ENCODE measurements around the gene ARHGAP42. TPM values are rescaled to one million over a fixed set of nuclear protein-coding genes. Genes with fewer than 3 reads are reported as not detected.
"Not testable (repeated sequence)": the region's sequence is repeated elsewhere in the genome, so short reads cannot be mapped to it uniquely, and the experiment has no call there.

ARHGAP42 gene
- polyA plus RNA-seq, 3 donors: 24.8 to 28.9 (median 25.1) TPM

DNA sequence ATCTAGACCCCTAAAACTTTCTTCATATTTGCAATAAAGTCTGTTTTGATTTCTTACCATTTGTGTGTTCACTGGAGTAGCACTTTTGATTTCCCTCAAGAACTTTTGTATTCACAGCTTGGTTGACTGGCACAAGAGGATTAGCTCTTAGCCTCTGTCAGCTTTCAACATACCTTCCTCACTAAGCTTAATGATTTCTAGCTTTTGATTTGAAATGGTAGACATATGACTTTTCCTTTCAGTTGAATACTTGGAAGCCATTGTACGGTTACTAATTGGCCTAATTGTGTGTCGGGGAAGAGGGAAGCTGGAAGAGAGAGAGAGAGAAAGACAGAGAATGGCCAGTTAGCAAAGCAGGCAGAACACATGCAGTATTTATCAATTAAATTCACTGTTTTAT is 180.5 kb downstream of the ARHGAP42 start:
- DNase-seq: no peak

DNA sequence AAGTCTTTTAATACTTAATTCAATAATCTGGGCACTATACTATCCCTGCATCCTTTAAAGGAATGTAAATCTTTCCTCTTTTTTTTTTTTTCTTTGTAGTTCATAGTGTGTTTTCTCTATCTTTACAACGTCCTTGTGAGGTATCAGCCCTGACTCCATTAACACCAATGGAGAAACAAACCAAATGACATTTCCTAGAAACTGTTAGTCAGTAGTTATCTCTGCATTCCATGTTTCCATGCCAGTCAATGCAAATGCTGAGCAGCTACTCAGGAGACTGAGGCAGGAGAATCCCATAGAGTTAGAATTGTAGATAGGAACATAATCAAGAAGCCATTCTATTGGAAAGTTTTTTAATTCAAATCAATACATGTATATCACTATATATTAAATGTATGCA is 182.2 kb downstream of the ARHGAP42 start:
- DNase-seq: no peak

DNA sequence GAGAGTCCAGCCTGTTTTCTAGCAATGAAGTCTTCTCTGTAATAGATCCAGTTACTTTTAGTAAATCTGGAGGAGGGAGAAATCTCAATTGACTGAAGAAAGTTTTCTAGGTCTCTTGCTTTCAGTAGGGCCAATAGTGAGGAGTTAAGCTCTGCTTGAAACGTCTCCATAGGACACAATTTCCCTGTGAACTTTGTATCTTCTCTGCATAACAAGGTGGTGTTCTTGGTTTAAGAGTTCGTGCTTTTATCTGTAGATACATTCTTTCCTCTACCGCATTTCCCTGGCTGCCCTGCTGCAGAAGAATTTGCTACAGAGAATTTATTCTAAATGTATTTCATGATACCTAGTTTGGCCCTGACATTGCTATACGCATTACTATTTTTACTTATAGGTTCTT is 183.1 kb downstream of the ARHGAP42 start:
- DNase-seq: no peak

DNA sequence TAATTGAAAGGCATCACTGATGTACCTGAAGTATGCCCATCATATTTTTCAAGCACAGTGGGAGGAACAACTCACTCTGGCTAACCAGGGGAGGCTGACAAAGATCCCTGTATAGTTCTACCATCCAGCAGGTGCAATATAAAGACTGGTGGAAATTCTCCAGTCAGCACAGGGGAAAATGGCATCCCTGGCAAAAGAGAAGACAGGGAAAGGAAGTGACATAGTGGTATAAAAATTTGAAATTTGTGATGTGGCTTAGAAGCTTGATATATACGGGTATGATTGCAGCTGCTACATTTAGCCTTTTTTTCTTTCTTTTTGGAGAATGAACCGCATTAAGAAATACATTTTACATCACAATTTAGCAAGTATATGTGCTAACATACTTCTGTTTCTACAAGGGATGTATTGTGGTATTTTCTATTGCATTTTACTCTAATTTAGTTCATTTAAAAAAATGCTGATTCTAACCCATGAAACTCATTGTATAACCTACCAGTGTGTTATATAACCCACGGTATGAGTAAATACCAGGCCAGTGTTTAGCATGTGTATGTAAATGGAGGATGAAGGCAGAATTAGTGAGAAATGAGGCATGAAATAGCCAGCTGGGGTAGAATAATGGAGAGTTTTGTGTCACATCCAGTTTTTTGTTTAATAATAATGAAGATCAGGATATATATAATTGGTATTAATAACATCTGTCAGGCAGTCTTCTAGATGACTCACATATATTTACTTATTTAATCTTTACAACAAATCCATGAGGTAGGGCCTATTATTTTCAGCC is 186.1 kb downstream of the ARHGAP42 start:
- DNase-seq: no peak

DNA sequence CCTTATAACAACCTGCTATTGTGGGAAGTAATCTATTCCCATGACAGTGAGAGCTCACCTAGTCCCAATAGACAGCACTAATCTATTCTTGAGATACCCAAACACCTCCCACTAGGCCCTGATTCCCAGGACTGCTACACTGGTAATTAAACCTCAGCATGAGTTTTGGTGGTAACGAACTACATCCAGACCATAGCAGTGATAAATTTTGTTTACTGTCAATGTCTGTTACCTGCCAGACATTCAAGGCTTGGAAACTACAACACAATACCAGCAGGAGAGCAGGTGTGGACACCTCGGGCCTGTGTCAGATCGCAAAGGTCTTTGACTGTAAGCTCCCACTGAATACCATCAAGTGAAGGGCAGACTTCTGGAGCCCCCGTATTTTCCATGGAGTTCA is 187.1 kb downstream of the ARHGAP42 start:
- no peak for DNase-seq

DNA sequence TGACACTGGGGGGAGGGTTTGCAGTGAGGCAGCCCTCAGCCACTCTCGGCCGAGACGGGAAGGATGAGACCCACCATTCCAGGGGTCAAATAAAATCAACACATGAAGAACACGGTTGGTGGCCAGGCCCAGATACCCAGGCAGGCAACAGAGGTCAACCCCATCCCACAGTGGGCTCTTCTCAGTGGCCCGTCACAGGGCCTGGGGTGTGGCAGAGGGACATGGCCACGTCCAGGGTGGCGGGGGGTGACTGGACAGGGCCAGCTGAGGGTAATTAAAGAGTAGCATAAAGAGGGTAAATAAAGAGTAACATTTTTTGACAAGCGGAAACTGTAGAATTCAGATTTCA is 188.4 kb downstream of the ARHGAP42 start:
- DNase-seq: no peak

DNA sequence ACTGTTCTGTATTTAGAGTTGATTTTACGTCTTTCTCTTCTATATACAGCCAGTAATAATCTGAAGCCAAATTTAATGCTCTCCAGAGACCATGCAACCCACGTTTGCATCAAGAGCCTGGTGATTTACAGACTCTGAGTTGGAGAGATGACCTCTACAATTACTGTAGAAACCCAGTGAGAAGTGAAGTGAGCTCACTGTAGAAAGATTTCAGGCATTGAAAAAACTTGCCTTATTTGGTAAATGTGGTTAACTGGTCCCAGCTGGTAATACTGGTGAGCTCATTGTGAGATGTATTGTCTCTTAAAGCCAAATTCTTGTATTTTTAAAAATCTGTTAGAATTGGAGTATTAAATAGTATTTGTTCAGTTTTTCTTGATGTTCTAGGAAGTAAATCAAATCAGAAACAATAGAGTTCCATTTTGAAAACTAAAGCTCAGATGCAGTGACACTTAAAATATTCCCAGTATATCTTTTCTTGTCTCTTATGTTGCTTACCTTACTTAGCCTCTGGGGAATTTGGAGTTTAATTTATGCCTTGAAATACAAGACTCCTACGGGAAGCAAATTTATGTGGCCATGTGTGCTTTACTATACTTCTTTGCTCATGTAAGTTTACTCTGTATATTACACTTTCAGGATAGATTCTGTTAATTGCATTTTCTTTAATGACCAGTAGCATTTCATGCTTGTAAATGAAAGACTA is 189.9 kb downstream of the ARHGAP42 start:
- peak; percentile 88 for DNase-seq

DNA sequence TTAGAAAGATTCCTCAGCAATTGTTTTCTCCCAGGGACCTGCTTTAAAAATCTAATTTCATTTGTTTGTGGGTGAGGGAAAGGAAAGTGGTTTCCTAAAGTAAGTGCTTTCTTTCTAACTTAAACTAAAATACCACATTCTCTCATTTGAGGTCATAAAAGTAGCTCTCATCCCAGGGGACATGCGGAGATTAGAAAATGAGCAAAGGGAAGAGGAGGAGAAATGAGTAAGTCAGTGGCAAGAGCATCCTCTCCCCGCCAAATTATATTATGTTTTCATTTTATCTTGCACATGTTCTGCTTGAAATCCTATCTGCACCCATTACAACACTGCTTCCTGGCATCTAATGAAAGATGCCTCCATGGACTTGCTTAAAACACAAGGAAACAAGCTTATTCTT is 191.4 kb downstream of the ARHGAP42 start:
- no peak for DNase-seq

DNA sequence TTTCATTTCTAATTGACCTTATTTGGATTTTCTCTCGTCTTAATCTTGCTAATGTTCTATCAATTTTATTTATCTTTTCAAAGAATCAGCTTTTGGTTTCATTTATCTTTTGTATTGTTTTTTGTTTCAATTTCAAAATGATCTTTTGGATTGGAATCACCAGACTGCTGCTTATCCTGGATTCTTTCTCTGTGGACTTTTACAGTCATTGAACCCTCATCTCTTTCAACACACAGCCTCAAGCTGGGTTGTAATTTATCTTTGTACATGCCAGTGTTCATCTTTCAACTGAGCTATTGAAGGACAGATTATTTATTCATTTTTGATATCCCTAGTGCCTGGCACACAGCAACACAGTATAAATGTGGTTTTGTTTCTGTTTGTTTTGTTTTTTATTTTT is 195.9 kb downstream of the ARHGAP42 start:
- no peak for DNase-seq

DNA sequence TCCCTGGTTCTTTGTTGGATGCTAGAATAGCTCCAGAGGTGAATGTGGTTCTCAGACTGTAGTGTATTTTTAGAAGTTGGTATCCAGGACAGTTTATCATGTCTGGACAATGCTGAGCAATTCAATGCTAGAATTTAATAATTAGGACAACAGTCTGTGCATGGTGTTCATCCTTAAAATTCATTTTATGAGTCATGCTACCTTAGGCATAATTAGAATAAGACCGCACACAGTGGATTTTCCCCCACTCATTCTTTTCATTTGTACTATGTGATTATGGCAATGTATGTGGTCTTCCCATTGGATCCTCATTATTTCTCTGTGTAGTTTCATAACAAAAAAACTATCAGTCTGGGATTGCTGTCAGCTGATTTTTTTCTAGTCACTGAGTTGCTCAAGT is 196.7 kb downstream of the ARHGAP42 start:
- no peak for DNase-seq

DNA sequence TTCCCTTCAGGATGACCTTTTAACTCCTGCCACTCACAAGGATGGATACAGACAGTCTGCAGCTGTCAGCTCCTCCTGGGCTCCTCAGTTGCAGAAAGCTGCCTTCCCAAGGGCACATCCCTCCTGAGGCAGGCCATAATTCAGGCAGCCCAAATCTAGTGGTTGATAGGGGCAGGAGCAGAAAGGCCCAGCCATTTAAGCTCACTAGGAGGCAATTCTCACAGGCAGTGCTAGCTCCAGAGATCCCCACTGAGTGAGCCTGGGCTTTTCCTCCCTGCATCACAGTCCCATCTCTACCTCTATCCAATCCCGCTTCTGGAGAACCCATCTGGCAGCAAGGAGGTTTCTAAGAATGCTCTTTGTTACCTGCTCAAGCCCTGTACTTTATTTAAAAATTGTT is 200.6 kb downstream of the ARHGAP42 start:
- DNase-seq: no peak

DNA sequence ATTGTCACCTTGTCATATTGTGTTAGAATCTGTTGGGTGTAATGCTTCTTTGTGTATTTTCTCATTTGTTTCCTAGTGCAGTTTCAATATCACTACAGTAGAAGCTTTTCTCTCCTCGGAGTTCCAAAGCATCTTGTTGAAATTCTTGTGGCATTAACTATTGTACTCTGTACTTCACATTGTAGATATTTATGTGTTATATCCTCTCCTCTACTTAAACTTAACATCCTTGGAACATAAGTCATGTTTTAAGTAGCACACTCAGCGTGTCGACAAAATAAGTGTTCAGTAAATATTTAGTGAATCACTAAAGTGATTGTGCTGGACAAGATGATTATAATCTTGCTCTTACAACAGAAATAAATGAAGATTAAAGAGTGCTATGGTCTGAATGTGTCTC is 201.7 kb downstream of the ARHGAP42 start:
- DNase-seq: no peak

DNA sequence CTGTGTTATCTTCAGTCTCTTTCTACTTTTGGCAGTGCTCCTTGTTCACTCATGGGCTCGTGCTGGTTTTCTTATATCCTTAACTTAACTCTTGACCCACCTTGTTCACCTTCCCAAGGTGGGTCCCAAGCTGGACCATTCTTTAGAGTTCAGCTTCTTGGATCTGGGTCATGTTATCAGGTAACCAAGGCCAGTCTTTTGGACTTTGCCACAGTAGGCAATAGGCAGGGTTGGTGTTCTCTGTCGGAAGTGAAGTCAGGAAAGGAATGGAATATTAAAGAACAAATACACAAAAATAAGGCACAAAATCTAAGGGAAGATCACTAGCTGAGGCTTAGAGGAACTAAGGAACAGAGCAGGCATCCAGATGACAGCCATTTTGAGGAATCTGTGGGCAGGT is 202.7 kb downstream of the ARHGAP42 start:
- DNase-seq: no peak

DNA sequence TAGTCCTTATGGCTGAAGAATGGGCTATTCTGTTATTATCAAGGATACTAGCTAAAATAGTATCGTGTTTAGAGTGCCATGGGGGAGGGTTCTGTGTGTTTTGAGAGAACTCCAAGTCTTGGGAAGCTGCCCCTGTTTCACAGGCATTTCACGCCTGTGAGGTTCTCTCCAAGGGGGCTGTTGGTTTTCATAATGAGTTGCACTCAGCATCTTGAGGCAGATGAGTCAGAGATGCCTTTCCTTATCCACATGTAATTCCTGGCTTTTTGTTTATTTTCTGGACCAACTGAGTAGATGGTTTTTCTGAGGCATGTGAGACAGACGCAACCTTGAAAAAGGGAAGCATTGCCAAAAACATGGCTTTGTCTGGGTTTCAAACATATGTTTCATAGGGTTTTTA is 203.7 kb downstream of the ARHGAP42 start:
- DNase-seq: no peak

DNA sequence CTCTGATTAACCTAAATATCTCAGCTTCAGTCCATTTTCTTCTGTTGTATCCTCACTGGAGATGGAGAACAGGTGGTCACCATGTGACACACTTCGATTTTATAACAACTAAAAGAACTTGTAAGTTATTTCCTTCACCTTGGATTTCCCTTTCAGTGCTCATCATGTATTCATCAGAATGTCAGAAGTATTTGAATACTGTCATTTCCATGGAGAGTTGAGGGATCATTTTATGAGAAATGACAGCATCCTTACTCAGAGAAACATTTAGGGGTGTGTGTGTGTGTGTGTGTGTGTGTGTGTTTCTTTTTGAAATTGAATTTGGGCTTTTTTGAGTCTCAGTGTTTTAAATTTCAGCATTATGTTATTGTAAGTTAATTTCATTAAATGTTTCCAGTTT is 205.8 kb downstream of the ARHGAP42 start:
- DNase-seq: no peak

DNA sequence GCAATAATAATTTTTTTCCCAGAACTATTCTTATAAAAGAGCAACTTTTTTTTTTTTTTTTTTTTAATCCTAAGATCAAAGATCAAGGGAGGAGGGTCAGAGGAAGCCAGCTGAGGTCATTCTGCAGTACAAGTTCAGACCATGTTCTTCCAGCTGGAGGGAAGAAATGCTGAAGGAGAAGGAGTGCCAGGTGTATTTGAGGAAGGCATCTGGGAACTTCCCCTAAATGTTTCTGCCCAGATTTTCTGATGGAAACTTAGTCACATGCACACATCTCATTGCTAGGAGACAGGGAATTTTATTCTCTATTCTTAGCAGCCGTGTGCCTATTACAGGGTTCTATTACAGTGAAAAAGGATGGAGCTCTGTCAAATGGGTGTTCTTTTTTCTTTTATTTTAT is 208.4 kb downstream of the ARHGAP42 start:
- no peak for DNase-seq

DNA sequence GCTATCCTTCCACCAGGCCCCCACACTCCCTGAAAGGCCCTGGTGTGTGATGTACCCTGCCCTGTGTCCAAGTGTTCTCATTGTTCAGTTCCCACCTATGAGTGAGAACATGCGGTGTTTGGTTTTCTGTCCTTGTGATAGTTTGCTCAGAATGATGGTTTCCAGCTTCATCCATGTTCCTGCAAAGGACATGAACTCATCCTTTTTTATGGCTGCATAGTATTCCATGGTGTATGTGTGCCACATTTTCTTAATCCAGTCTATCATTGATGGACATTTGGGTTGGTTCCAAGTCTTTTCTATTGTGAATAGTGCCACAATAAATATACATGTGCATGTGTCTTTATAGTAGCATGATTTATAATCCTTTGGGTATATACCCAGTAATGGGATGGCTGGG is 208.9 kb downstream of the ARHGAP42 start:
- not testable (repeated sequence) for DNase-seq

DNA sequence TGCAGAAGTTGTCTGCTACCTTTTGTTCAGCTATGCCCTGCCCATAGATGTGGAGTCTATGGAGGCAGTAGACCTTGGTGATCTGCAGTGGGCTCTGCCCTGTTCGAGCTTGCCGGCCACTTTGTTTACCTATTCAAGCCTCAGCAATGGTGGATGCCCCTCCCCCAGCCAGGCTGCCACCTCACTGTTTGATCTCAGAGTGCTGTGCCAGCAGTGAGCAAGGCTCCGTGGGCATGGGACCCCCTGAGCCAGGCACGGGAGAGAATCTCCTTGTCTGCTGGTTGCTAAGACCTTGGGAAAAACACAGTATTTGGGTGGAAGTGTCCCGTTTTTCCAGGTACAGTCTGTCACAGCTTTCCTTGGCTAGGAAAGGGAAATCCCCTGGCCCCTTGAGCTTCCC is 214.4 kb downstream of the ARHGAP42 start:
- DNase-seq: not testable (repeated sequence)

DNA sequence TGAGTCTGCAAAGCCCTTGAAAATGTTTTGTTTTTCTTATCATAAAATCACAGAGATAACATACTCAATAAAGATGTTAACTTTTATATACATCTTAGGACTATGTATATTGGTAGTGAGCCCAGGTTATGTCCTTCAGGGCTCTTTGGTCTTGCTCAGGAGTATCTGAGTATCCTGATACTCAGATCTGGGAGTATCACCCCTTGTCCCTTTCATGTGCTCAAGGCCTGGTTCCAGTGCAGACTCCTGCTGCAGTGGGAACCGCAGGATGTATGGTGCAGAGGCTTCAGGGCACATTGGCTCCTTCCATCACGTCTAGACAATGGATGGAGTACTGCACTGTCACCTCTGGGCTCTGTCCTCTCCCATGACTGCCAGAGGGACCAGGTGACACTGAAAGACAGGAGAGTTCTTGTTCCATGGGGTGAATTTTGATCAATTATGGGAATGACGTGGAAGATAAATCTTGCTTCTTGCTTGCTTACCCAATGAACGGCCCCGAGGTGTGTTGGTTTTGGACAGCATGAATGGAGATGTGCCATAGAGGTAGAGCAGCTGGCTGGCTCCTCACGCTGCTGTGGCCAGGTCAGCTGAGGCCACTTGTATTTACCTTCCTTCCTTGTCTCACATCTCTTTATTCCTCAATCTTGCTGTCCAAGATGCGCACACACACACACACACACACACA is 215.5 kb downstream of the ARHGAP42 start:
- no peak for DNase-seq

DNA sequence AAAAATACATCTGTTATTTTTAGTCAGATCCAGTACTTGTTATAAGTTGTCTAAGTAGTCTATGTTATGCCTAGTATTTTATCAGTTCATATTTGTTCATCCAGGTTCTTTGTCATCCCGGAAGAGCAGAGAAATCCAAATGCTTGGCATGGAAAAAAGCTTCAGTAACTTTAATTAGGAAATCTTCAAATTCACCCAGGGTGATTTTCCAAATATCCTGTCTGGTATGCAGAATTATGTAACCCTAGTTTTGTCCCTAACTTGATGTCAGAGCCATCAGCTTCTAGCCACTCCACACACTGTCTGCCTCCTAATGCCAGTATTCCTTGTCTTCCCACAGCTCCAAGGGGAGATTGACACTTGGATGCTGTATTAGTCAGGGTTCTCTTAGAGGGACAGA is 216.2 kb downstream of the ARHGAP42 start:
- no peak for DNase-seq

DNA sequence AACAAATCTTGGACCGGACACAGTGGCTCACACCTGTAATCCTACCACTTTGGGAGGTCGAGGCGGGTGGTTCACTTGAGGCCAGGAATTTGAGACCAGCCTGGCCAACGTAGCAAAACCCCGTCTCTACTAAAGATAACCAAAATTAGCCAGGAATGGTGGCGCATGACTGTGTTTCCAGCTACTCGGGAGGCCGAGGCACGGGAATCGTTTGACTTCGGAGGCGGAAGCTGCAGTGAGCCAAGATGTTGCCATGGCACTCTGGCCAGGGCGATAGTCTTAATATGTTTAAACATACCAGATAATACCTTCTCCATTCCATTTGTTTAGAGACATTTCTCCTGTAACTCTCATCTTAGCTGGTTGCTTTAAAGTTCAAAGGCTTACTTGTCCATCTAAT is 218.6 kb downstream of the ARHGAP42 start:
- DNase-seq: no peak

DNA sequence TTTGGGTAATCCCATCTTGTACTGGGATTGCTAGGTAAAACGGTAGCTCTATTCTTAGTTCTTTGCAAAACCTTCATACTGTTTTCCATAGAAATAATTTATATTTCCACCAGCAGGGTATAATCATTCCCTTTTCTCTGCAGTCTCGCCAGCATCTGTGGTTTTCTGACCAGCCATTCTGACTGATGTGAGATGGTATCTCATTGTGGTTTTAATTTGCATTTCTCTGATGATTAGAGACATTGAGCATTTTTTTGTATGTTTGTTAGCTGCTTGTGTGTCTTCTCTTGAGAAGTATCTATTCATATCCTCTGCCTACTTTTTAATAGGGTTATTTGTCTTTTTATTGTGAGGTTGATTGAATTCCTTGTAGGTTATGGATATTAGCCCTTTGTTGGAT is 221.7 kb downstream of the ARHGAP42 start:
- no peak for DNase-seq

DNA sequence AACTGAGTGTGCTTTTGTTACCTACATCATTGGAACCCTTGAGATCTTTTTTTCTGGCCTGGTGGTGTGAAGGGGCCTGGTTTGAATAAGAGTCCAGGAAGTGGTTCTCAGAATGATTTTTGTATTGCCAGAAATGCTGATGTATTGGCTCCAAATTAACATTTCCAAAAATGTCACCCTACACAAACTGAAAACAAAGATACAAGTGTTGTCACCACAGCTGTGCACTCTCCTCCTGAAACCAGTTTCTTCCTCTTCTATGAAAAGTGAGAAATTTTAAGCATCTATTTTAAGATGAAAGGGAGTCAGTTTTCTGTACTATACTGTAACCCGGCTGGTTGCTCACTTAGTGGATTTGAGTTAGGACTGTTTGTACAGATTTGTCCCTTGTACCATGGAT is 223.7 kb downstream of the ARHGAP42 start:
- no peak for DNase-seq
